Measurements from ENCODE around the gene TRPM3.

Gene TRPM3

GRCh38 chr9:70571258-70571657, 550.2 kb downstream of the TRPM3 start:
- Histone ChIP-seq H3K27me3 (ENCODE audit: insufficient read depth, insufficient read length) (no peaks in the 10 kb centered on the region), H3K4me1 (ENCODE audit: insufficient read depth, insufficient read length) (no peaks in the 10 kb centered on the region), H3K4me3 (ENCODE audit: insufficient read length, low read depth) (no peak overlapping the region), H3K36me3 (ENCODE audit: insufficient read depth, insufficient read length, low read length) (no peaks in the 10 kb centered on the region), H3K9ac (ENCODE audit: insufficient read length, low read depth) (no peak overlapping the region), H3K9me3 (ENCODE audit: insufficient read depth, low read length) (no peaks in the 10 kb centered on the region)
- no peak for TF ChIP-seq ZNF274 (IDR thresholded peaks at IDR 0.05; ENCODE audit: low read depth, low read length)
- no peak for TF ChIP-seq SUZ12 (IDR thresholded peaks at IDR 0.05; ENCODE audit: extremely low read depth, insufficient read depth, insufficient read length)
- no peak for TF ChIP-seq YY1 (IDR thresholded peaks at IDR 0.05; ENCODE audit: insufficient read depth, insufficient read length)
- no peak for DNase-seq (ENCODE audit: low read depth, low spot score)

- no peaks in the 10 kb centered on the region for H3K27me3 ChIP-seq (ENCODE audit: insufficient read depth, insufficient read length)
- DNase-seq (ENCODE audit: low read depth, low spot score) = no peak
- no peaks in the 10 kb centered on the region for H3K4me1 ChIP-seq (ENCODE audit: insufficient read depth, insufficient read length)
- TF ChIP-seq SUZ12 (IDR thresholded peaks at IDR 0.05; ENCODE audit: extremely low read depth, insufficient read depth, insufficient read length) (no peak), YY1 (IDR thresholded peaks at IDR 0.05; ENCODE audit: insufficient read depth, insufficient read length) (no peak), ZNF274 (IDR thresholded peaks at IDR 0.05; ENCODE audit: low read depth, low read length) (no peak)
- H3K9ac ChIP-seq (ENCODE audit: insufficient read length, low read depth) = no peak overlapping the region
- H3K4me3 ChIP-seq (ENCODE audit: insufficient read length, low read depth) = no peak overlapping the region
- H3K9me3 ChIP-seq (ENCODE audit: insufficient read depth, low read length) = no peaks in the 10 kb centered on the region
- no peaks in the 10 kb centered on the region for H3K36me3 ChIP-seq (ENCODE audit: insufficient read depth, insufficient read length, low read length)
Measured at GRCh38 chr9:70569791-70570190, 551.6 kb downstream of the TRPM3 start.

GRCh38 chr9:70569070-70569772, 552.2 kb downstream of the TRPM3 start:
- H3K9ac ChIP-seq (ENCODE audit: insufficient read length, low read depth) = no peak overlapping the region
- H3K9me3 ChIP-seq (ENCODE audit: insufficient read depth, low read length) = no peaks in the 10 kb centered on the region
- no peaks in the 10 kb centered on the region for H3K36me3 ChIP-seq (ENCODE audit: insufficient read depth, insufficient read length, low read length)
- no peak for DNase-seq (ENCODE audit: low read depth, low spot score)
- no peaks in the 10 kb centered on the region for H3K27me3 ChIP-seq (ENCODE audit: insufficient read depth, insufficient read length)
- H3K4me1 ChIP-seq (ENCODE audit: insufficient read depth, insufficient read length) = no peaks in the 10 kb centered on the region
- no peak for TF ChIP-seq YY1 (IDR thresholded peaks at IDR 0.05; ENCODE audit: insufficient read depth, insufficient read length)
- TF ChIP-seq SUZ12 (IDR thresholded peaks at IDR 0.05; ENCODE audit: extremely low read depth, insufficient read depth, insufficient read length) = no peak
- no peak for TF ChIP-seq ZNF274 (IDR thresholded peaks at IDR 0.05; ENCODE audit: low read depth, low read length)
- no peak overlapping the region for H3K4me3 ChIP-seq (ENCODE audit: insufficient read length, low read depth)

GRCh38 chr9:70567511-70567910, 553.9 kb downstream of the TRPM3 start:
- no peaks in the 10 kb centered on the region for H3K36me3 ChIP-seq (ENCODE audit: insufficient read depth, insufficient read length, low read length)
- H3K4me3 ChIP-seq (ENCODE audit: insufficient read length, low read depth) = no peak overlapping the region
- H3K27me3 ChIP-seq (ENCODE audit: insufficient read depth, insufficient read length) = no peaks in the 10 kb centered on the region
- no peaks in the 10 kb centered on the region for H3K9me3 ChIP-seq (ENCODE audit: insufficient read depth, low read length)
- H3K4me1 ChIP-seq (ENCODE audit: insufficient read depth, insufficient read length) = no peaks in the 10 kb centered on the region
- TF ChIP-seq YY1 (IDR thresholded peaks at IDR 0.05; ENCODE audit: insufficient read depth, insufficient read length) (no peak), ZNF274 (IDR thresholded peaks at IDR 0.05; ENCODE audit: low read depth, low read length) (no peak), SUZ12 (IDR thresholded peaks at IDR 0.05; ENCODE audit: extremely low read depth, insufficient read depth, insufficient read length) (no peak)
- DNase-seq (ENCODE audit: low read depth, low spot score) = no peak
- no peak overlapping the region for H3K9ac ChIP-seq (ENCODE audit: insufficient read length, low read depth)

- DNase-seq (ENCODE audit: low read depth, low spot score) = peak; percentile 47
- no peaks in the 10 kb centered on the region for H3K9me3 ChIP-seq (ENCODE audit: insufficient read depth, low read length)
- H3K9ac ChIP-seq (ENCODE audit: insufficient read length, low read depth) = no peak overlapping the region
- H3K4me3 ChIP-seq (ENCODE audit: insufficient read length, low read depth) = no peak overlapping the region
- no peaks in the 10 kb centered on the region for H3K4me1 ChIP-seq (ENCODE audit: insufficient read depth, insufficient read length)
- no peaks in the 10 kb centered on the region for H3K27me3 ChIP-seq (ENCODE audit: insufficient read depth, insufficient read length)
- H3K36me3 ChIP-seq (ENCODE audit: insufficient read depth, insufficient read length, low read length) = no peaks in the 10 kb centered on the region
- TF ChIP-seq ZNF274 (IDR thresholded peaks at IDR 0.05; ENCODE audit: low read depth, low read length) (no peak), SUZ12 (IDR thresholded peaks at IDR 0.05; ENCODE audit: extremely low read depth, insufficient read depth, insufficient read length) (no peak), YY1 (IDR thresholded peaks at IDR 0.05; ENCODE audit: insufficient read depth, insufficient read length) (no peak)
Measured at GRCh38 chr9:70566751-70567150, 554.7 kb downstream of the TRPM3 start.

GRCh38 chr9:70566066-70566465, 555.4 kb downstream of the TRPM3 start:
- no peak overlapping the region for H3K4me3 ChIP-seq (ENCODE audit: insufficient read length, low read depth)
- no peaks in the 10 kb centered on the region for H3K4me1 ChIP-seq (ENCODE audit: insufficient read depth, insufficient read length)
- no peaks in the 10 kb centered on the region for H3K27me3 ChIP-seq (ENCODE audit: insufficient read depth, insufficient read length)
- TF ChIP-seq SUZ12 (IDR thresholded peaks at IDR 0.05; ENCODE audit: extremely low read depth, insufficient read depth, insufficient read length) = no peak
- no peak for TF ChIP-seq YY1 (IDR thresholded peaks at IDR 0.05; ENCODE audit: insufficient read depth, insufficient read length)
- TF ChIP-seq ZNF274 (IDR thresholded peaks at IDR 0.05; ENCODE audit: low read depth, low read length) = no peak
- H3K36me3 ChIP-seq (ENCODE audit: insufficient read depth, insufficient read length, low read length) = no peaks in the 10 kb centered on the region
- no peak for DNase-seq (ENCODE audit: low read depth, low spot score)
- no peak overlapping the region for H3K9ac ChIP-seq (ENCODE audit: insufficient read length, low read depth)
- no peaks in the 10 kb centered on the region for H3K9me3 ChIP-seq (ENCODE audit: insufficient read depth, low read length)

- Histone ChIP-seq H3K9me3 (ENCODE audit: insufficient read depth, low read length) (no peaks in the 10 kb centered on the region), H3K27me3 (ENCODE audit: insufficient read depth, insufficient read length) (no peaks in the 10 kb centered on the region), H3K4me3 (ENCODE audit: insufficient read length, low read depth) (no peak overlapping the region), H3K9ac (ENCODE audit: insufficient read length, low read depth) (no peak overlapping the region), H3K36me3 (ENCODE audit: insufficient read depth, insufficient read length, low read length) (no peaks in the 10 kb centered on the region), H3K4me1 (ENCODE audit: insufficient read depth, insufficient read length) (no peaks in the 10 kb centered on the region)
- DNase-seq (ENCODE audit: low read depth, low spot score) = no peak
- TF ChIP-seq YY1 (IDR thresholded peaks at IDR 0.05; ENCODE audit: insufficient read depth, insufficient read length) (no peak), ZNF274 (IDR thresholded peaks at IDR 0.05; ENCODE audit: low read depth, low read length) (no peak), SUZ12 (IDR thresholded peaks at IDR 0.05; ENCODE audit: extremely low read depth, insufficient read depth, insufficient read length) (no peak)
Measured at GRCh38 chr9:70564468-70565335, 556.7 kb downstream of the TRPM3 start.

All from NT2/D1 (cell line).